Retinal pigment epithelial cell (primary cell): Measurements from ENCODE around the gene PTPRD.

Source experiments
- DNase-seq: peaks from one replicate; pipeline ENCODE4 v3.0.0-alpha.2; 2010; ENCODE audit warnings: low read depth
- H3K4me3 ChIP-seq: 2 replicates; pipeline ENCODE4 v1.5.1; 2011; ENCODE audit warnings: mild to moderate bottlenecking, low read length, control low read depth, moderate library complexity
- TF ChIP-seq, protein P1 (sequence below): conservative IDR thresholded peaks from 2 replicates; pipeline ENCODE4 v1.5.1; 2011; ENCODE audit warnings: low read depth, low read length, control low read depth, inconsistent platforms

Gene PTPRD

DNA sequence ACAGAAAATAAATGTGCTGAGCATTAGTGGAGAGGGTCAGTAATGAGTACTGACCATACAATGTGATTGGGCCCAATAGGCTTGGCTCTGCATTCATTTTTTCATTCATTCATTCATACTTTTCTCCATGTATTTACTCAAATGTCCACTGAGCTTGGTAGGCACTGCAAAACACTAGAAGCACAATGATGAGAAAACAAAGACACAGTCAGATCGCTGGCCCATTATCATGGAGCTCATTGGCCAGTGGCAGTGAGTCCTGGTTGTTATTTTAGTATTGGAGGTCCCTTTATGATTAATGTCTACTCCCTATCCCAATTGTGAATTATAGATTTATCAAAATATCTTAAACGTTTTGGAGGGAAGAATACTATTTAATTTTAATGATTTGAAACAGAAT is 1733.5 kb downstream of the PTPRD start:
- TF ChIP-seq, protein P1, sequence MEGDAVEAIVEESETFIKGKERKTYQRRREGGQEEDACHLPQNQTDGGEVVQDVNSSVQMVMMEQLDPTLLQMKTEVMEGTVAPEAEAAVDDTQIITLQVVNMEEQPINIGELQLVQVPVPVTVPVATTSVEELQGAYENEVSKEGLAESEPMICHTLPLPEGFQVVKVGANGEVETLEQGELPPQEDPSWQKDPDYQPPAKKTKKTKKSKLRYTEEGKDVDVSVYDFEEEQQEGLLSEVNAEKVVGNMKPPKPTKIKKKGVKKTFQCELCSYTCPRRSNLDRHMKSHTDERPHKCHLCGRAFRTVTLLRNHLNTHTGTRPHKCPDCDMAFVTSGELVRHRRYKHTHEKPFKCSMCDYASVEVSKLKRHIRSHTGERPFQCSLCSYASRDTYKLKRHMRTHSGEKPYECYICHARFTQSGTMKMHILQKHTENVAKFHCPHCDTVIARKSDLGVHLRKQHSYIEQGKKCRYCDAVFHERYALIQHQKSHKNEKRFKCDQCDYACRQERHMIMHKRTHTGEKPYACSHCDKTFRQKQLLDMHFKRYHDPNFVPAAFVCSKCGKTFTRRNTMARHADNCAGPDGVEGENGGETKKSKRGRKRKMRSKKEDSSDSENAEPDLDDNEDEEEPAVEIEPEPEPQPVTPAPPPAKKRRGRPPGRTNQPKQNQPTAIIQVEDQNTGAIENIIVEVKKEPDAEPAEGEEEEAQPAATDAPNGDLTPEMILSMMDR, result no peak
- no peak overlapping the region for H3K4me3 ChIP-seq
- no peak for DNase-seq

DNA sequence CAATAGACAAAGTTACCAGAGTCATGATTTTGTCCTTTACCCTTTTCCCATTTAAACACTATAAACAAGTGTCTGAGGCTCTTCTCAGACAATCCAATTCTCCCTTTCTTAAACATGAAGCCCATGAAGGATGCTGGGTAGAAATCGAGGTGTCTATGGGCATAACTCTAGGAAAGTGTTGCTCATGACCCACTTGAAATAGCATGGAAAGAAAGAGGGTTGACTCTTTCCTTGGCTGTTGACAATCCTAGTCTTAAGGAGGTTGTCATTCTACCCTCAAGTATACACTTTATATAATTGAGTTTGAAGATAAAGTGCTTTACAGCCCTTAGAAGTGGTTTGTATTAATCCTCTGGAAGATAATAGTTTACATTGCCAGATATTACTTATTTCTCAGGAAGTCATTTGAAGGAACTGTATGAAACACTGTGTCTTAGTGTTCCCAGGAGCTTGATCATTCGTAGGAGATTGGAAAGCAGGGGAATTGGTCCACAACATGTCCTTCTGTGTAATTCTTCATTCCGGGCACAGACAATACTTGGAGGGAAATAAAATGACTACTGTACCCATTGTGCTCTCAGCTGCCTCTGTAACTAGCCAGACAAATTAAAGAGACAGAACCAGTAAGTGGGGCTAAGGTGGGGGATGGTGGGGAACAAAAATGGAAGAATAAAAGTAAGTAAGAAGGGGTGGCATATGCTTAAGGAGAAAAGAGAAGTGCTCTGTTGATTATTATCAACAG is 1734.9 kb downstream of the PTPRD start:
- DNase-seq, result no peak
- TF ChIP-seq, protein P1, result no peak
- H3K4me3 ChIP-seq, result no peak overlapping the region

DNA sequence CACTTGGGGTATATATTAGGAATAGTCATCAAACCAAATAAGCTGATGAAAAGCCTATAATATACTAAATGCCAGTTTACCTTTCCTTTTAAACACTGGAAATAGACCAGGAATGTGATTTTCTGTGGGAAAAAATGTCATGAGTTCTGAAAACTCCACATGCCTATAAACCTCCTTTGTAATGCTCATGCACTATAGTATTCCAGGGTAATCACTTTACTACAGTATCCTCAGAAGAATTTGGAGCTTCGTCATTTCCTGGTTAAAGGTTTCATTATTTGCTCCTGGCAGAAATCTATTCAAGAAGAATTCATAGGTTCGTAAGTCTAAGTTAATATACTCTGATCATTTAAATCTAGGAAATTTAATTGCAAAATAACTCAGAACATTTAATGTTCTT is 1736.5 kb downstream of the PTPRD start:
- TF ChIP-seq, protein P1, result no peak
- peak; percentile 86 for DNase-seq
- H3K4me3 ChIP-seq, result no peak overlapping the region

DNA sequence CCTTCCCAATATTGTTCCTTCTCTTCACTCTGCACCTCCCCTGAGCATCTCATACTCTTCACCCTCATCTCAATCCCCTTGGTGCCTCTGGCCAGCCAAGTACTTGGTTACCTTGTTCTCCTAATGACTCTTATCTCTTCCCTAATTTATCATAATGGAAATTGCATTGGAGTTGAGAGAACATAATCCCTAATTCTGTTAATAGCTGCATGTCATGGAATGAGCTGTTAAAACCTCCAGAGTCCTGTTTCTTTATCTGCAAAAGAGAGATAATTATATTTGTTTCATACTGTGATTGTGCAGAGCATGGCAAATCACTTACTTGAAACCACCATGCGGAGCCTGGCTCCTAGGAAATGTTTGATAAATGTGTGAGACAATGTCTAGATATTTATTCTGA is 1738.3 kb downstream of the PTPRD start:
- TF ChIP-seq, protein P1, result no peak
- no peak for DNase-seq
- no peak overlapping the region for H3K4me3 ChIP-seq

DNA sequence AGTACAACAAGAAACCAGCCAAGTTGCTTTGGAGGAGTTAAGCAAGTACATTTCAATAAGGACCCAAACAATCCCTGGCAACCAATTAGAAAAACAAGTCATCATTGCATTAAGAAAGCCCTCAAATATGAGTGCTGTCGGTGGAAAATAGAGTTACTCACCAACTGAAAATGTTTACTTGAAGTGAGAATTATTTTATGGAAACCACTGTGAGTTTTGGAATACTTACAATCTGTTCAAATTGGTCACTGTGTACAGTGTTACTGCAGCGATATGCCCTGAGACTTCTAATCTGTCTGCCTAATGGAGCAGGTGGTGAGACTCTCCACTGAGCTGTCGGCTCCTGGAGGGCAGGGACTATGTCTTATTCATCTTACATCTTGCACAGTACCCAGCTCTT is 1740.0 kb downstream of the PTPRD start:
- no peak for DNase-seq

DNA sequence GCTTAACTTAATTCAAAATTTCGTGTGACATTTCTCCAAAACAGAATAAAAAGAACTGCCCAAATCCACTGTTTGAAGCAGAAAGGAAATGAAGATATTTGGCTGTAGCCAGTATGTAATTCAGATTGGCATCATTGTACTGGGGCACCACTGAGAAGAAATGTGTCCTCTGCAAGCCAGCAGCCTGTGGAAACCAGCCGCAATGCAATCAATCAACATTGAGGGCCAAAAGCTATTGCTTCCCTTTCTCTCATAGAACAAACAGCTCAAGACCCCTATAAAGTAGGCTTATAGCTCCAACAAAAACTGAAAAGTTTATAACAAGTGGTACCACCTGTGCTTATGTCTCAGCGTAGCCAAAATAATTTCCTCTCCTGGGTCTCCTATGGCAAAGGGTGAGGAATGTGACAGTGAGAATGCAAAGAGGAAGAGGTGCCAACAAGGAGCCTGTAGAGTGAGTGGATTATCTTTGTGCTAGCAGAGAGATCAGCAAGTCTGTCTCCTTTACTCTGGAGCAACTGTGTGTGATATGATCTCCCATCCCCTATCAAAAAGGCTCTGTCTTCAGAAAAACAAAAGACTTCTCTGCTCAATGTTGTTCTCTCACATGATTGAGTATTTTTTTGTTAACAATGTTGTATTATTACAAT is 1740.9 kb downstream of the PTPRD start:
- DNase-seq, result no peak
- no peak overlapping the region for H3K4me3 ChIP-seq

More for the DNA sequence above, 1740.0 kb downstream of the PTPRD start:
- no peak overlapping the region for H3K4me3 ChIP-seq
- TF ChIP-seq, protein P1, result no peak

More for the DNA sequence above, 1740.9 kb downstream of the PTPRD start:
- TF ChIP-seq, protein P1, result no peak
